Left kidney (tissue), 8 donors: ENCODE results near the gene PIK3IP1. TPM values are rescaled to one million over a fixed set of nuclear protein-coding genes. Genes with fewer than 3 reads are reported as not detected.
"Not testable (repeated sequence)": the region's sequence is repeated elsewhere in the genome, so short reads cannot be mapped to it uniquely, and the experiment has no call there.

Experiments
- DNase-seq: peaks from one replicate; pipeline ENCODE4 v3.0.0-alpha.2; 2013
- long read RNA-seq, 8 donors: transcript quantifications; one replicate each; lab custom pipeline, GENCODE V29; 2026
- polyA plus RNA-seq: library from polyadenylated mRNA; unstranded; fragments of 120-200 nt; gene quantifications from one replicate; pipeline ENCODE4 v1.2.1, GENCODE V29; 2013; ENCODE audit not compliant: insufficient read length

PIK3IP1 gene
- polyA plus RNA-seq = 10.6 TPM
- long read RNA-seq, donor 1, transcript PIK3IP1-201 (6 exons, 2,467 nt) = major isoform, 7 of 8 reads
- long read RNA-seq, donor 1, partial matches to known transcripts = 0 of 8 reads
- long read RNA-seq, donor 1, other reads (novel, unspliced or antisense) = 0 of 8 reads
- long read RNA-seq, donor 2 = 0 reads
- long read RNA-seq, donor 3, partial matches to known transcripts = 0 of 2 reads
- long read RNA-seq, donor 3, other reads (novel, unspliced or antisense) = 0 of 2 reads
- long read RNA-seq, donor 4 = 0 reads
- long read RNA-seq, donor 5, transcript PIK3IP1-201 (6 exons, 2,467 nt) = major isoform, 5 of 6 reads
- long read RNA-seq, donor 5, partial matches to known transcripts = 0 of 6 reads
- long read RNA-seq, donor 5, other reads (novel, unspliced or antisense) = 0 of 6 reads
- long read RNA-seq, donor 6, partial matches to known transcripts = 0 of 1 reads
- long read RNA-seq, donor 6, other reads (novel, unspliced or antisense) = 0 of 1 reads
- long read RNA-seq, donor 7, transcript PIK3IP1-201 (6 exons, 2,467 nt) = major isoform, 8 of 8 reads
- long read RNA-seq, donor 7, partial matches to known transcripts = 0 of 8 reads
- long read RNA-seq, donor 7, other reads (novel, unspliced or antisense) = 0 of 8 reads
- long read RNA-seq, donor 8, partial matches to known transcripts = 0 of 4 reads
- long read RNA-seq, donor 8, other reads (novel, unspliced or antisense) = 0 of 4 reads

- peak; percentile 81 for DNase-seq
Measured at GRCh38 chr22:31292236-31292989, at the start of gene PIK3IP1. TSS of gene PIK3IP1 (minus strand) at chr22:31292488. CDS start at chr22:31292344, 144 bp downstream.

- DNase-seq = no peak
Measured at GRCh38 chr22:31341386-31342088, 49.2 kb upstream of the PIK3IP1 start.

GRCh38 chr22:31340765-31341247 is 48.5 kb upstream of the PIK3IP1 start:
- no peak for DNase-seq

- DNase-seq = no peak
Measured at GRCh38 chr22:31340360-31340759, 48.1 kb upstream of the PIK3IP1 start.

GRCh38 chr22:31339148-31339832 is 47.0 kb upstream of the PIK3IP1 start:
- DNase-seq = no peak

- DNase-seq = no peak
Measured at GRCh38 chr22:31337178-31337577, 44.9 kb upstream of the PIK3IP1 start.

- no peak for DNase-seq
Measured at GRCh38 chr22:31334329-31334728, 42.0 kb upstream of the PIK3IP1 start.

- DNase-seq = no peak
Measured at GRCh38 chr22:31333641-31334040, 41.4 kb upstream of the PIK3IP1 start.

GRCh38 chr22:31332886-31333285 is 40.6 kb upstream of the PIK3IP1 start:
- DNase-seq = no peak

- DNase-seq = no peak
Measured at GRCh38 chr22:31332010-31332409, 39.7 kb upstream of the PIK3IP1 start.

- DNase-seq = no peak
Measured at GRCh38 chr22:31329453-31330215, 37.3 kb upstream of the PIK3IP1 start.

- DNase-seq = no peak
Measured at GRCh38 chr22:31329029-31329428, 36.7 kb upstream of the PIK3IP1 start.

- DNase-seq = no peak
Measured at GRCh38 chr22:31328544-31328960, 36.3 kb upstream of the PIK3IP1 start.

GRCh38 chr22:31327806-31328543 is 35.7 kb upstream of the PIK3IP1 start:
- DNase-seq = no peak

GRCh38 chr22:31326877-31327276 is 34.6 kb upstream of the PIK3IP1 start:
- DNase-seq = no peak

- no peak for DNase-seq
Measured at GRCh38 chr22:31323578-31324550, 31.6 kb upstream of the PIK3IP1 start.

- DNase-seq = no peak
Measured at GRCh38 chr22:31321421-31321820, 29.1 kb upstream of the PIK3IP1 start.

GRCh38 chr22:31314220-31314619 is 21.9 kb upstream of the PIK3IP1 start:
- DNase-seq = not testable (repeated sequence)
